Measurements from ENCODE around the gene NOS2.

The NOS2 gene

DNA sequence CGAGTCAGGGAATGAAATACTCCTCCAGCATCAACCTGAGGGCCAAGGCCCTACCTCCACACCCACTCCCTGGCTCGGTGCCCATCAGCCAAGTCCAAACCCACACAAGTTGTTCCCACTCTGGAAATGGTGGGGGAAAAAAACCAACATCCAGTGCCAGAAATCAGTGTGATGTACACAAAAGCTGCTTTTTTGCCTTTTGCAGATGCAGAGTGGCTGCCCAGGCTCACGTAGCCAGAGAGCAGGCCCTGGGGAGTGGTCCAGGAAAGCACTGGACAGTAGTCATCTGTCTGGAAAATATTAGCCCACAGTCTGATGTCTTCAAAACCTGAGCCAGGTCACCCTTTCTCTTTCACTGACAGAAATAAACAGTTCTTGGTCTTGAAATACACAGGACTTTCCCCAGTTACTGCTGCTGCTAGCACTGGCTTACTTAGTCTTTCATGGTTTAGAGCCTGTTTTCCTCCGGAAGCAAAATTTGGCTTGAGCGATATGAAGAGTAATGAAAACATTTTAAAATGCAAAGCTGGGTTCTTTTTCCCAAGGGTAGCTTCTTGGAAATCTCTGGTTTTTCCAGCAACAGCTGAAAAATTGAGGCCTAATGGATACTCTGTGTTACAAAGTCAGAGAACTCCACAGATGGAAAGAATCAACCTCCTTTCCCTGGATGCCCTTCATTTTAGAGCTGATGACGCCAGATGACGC is 18.2 kb upstream of the NOS2 start:
- no peak for DNase-seq

DNA sequence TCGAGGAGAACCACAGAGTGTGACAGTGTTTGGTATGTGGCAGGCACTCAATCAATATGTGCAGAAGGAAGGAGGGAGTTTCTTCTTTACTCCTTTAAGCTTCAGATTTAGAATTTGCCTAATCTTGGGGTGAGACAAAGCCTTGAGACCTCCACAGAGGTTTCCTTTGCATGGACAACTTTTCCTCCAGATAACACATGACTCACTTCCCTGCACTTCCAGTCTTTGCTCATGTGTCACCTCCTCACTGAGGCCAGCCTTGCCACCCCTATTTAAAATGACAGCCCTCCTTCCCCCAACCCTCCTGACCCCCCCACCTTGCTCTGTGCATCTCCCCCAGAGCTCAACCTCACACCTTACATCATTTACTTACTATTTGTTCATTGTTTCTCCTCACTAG is 17.4 kb upstream of the NOS2 start:
- no peak for DNase-seq

DNA sequence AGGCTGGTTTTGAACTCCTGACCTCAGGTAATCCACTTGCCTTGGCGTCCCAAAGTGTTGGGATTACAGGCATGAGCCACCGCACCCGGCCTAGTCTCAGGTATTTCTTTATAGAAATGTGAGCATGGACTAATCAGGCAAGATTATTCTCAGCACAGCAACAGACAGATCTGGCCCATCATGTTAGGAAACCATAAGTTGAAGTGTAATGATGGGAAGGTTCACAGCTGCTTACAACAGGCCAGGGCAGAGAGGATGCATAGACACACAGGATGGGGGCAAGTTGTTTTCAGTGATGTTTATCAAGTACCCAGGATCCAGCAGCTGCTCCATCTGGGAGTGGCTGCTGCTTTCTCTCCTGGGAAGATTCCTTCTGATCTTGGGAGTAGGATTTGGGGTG is 16.6 kb upstream of the NOS2 start:
- DNase-seq = no peak

GRCh38 chr17:27811961-27812360 is 11.6 kb upstream of the NOS2 start:
- no peak for DNase-seq

DNA sequence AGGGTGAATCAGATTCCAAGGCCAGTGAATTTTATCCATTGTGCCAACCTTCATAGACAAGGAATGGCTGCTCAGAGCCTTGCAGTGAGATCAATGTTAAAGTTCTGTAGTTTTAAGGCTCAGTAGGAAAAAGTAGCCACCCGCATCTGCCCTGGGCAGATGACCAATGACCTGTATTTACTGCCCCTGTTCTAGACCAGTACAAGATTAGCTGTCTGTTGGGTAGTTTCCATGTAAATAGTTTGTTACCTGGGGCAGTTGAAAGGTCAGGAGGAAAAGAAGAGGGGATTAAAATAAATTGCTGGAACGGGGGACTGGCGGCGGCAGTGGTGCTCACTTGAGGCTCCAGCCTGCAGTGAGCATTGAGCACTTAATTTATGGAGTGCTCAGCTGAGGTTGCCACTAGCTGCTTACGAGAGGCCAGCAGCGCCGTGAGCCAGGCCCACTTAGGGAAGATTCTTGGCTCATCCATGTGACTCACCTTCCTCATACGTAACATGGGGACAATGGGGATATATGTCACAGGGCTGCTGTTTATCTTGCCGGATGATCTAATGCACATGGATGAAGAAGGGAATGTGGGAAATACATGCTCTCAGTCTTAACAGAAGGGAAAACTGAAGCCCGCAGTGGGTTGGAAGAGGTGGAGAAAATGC is 10.7 kb upstream of the NOS2 start:
- DNase-seq = no peak

GRCh38 chr17:27810211-27810901 is 10.0 kb upstream of the NOS2 start:
- peak; percentile 68 for DNase-seq

GRCh38 chr17:27809555-27809954 is 9.2 kb upstream of the NOS2 start:
- DNase-seq = no peak

DNA sequence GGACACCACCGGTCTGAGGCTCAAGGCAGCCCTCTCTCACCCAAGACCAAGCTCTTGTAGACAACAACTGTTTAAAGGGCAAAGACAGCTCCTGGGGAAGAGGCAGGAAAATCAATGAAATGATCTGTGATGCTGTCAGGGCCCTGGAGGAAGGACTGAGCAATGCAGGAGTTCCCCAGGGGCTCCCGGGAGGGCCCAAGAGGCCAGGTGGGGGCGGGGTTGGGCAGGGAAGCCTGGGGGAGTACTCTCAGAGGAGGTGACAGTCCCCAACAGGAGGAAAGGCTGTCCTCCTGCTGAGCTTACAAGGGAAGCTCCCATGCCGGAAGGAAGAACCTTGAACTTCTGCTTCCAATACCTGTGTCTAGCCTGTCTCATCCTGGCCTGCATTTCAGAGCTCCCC is 8.3 kb upstream of the NOS2 start:
- DNase-seq = peak; percentile 28

GRCh38 chr17:27807567-27808470 is 7.5 kb upstream of the NOS2 start:
- DNase-seq = peak; percentile 73

- DNase-seq = peak; percentile 86
Observed at GRCh38 chr17:27805520-27806146, 5.3 kb upstream of the NOS2 start.

GRCh38 chr17:27804113-27804512 is 3.8 kb upstream of the NOS2 start:
- no peak for DNase-seq

DNA sequence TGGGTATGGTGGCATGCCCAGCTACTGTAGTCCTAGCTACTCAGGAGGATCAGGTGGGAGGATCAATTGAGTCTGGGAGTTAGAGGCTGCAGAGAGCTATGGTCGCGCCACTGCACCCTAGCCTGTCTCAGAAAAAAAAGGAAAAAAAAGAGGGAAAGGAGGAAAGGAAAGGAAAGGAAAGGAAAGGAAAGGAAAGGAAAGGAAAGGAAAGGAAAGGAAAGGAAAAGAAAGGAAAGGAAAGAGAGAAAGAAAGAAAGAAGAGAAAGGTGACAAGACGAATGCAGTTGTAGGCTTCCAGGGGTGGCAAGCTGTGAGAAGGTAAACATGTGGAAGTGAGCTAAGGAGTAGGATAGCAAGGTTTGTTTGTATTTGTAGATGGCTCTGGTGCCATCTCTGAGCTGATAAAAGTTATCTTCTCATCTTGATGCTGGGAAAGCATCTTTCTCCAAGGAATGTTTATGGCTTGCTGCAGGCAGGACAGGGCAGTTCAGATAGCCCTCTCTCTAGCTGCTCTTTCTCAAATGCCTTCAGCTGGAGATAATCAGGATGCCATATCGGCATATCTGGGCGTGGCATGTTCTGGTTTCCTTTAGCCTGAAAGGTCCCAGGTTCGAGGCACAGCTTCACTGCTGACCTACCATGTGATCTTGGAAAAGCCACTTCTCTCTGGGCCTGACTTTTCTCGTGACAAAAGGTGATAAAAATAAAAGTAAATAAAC is 2.8 kb upstream of the NOS2 start:
- no peak for DNase-seq

GRCh38 chr17:27802033-27802432 is 1.7 kb upstream of the NOS2 start:
- no peak for DNase-seq

DNA sequence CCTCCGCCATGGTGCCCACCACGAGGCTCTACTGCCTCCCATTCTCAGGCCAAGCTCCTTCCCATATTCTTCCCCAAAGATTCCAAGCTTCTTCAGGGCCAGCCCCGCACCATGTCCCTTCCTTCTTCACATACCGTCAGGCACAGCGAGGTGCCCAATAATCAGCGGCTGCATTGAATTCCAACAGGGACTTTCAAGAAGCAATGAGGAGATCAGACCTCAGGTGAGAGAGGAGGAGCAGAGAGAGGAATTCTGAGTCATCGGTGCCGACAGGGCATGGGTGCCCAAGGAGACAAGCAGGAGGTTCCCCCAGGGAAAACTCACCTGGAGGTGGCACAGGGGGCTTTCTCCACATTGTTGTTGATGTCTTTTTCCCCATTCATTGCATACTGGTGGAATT is 2.0 kb downstream of the NOS2 start:
- DNase-seq = no peak

DNA sequence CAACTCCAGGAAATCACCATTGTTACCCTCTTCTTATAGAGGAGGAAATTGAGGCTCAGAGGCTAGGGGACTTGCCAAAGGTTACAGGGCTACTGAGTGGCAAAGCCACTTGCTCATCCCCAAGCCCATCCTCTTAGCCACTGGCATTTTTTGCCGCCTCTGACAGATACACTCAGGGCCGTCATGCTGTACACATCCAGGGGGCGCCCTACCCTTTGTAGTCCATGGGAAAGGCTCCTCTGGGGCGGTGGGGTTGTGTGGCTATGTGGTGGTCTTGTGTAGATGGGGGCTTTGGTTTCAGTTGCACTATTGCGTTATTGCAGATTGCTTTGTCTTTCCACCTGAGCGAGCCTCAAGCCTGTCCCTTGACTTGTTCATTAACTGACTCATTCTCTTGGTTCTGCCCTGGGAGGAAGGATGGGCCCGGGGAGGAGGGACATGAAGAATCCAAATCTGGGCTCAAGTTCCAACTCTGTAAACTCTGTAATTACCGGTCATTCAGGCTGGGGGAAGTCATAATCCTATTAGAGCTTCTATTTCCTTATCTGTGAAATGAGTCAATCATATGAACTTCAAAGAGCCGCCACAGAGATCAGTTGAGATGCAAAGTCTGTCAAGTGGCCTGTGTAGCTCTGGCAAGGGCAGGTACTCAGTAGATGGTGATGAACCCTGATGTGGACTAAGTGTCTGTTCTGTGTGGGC is 2.8 kb downstream of the NOS2 start:
- DNase-seq = peak; percentile 4

DNA sequence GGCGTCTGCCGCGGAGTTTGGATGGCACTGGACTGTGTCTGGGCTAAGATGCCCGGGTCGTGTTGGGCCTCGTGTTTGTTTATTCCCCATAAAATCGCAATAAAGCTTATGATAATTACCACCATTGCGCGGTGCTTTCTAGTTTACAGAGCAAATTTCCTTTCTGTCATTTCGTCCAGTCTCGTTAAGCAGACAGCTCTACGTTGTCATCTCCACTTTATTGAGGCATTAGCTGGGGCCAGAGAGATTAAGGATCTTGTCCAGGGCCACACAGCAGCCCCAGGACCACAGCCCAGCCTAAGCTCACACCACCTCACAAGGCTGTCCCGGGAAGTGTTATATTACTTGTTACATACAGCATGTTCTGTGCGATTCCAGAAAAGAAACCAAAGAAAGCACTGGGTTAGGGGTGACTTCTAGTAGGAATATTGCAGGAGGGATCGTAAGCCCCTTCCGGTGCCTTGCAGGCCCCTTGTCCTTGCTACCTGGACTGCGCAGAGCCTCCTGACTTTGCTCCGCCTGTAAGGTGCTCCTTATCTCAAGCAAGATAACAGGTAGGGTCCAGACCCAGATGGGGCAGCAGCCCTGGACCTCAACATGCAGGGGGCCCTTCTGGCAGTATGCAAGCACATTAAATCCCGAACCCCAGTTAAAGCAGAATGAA is 6.3 kb downstream of the NOS2 start:
- DNase-seq = no peak

DNA sequence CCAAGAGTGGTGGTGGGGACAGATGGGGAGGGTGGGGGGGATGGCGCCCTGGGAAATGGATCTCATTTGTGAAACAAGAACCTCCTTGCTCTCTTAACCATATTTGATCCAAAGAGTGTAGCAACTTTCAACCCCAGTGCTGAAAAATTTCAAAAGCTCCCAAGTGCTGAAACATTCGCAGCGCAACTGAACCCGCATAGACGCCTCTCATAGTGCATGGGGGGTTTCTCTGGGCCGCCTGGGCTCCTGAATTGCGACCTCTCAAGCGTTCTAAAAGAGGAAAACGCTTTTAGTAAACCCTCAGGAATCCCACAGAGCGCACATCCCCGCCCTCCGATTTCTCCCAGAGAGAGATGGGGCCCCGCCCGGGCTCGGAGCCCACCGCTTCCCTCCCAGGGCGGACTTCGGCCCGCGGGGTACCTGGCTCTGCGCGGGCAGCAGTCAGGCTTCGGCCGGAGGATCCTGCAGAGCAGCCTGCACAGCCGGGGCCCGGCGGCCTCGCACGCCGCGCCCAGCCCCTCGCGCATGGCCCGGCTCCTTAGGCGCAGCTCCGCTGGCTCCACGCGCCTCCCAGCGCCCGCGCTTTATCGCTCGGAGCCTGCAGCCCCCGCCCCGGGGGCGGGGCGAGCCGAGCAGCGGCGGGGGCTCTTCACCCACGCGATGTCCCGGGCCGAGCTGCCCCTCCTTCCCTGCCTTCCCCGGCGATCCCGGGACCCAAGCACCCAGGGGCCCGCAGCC is 7.0 kb downstream of the NOS2 start:
- DNase-seq = peak; percentile 18

DNA sequence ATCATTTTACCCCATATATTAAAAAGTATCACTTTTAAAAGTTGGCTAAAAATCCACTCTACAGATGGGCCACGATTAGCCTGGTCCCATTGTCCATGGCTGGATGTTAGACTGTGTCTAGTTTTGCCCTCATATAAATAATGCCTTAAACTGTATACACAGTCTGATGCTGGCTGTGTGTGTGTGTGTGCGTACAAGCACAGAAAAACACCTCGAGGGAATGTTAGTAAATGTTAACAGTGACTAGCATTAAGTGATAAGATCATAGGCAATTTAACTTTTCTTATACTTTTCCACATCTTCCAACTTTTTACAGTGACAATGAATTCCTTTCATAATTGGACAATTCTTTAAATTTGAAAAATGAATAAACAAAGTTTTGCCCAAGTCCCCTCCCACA is 8.2 kb downstream of the NOS2 start:
- DNase-seq = no peak

- no peak for DNase-seq
Observed at GRCh38 chr17:27788919-27789318, 11.4 kb downstream of the NOS2 start.
